HEK293 (cell line): Measurements from ENCODE around the gene H2BK1.

Source experiments
- CTCF ChIA-PET: fragments of 350-600 bp; formaldehyde crosslinking; extraction: SDS; loops from one replicate; lab custom pipeline; 2021; ENCODE audit warnings: antibody characterized with exemption; lab: Yijun Ruan, JAX
- POLR2A ChIA-PET: fragments of 300-600 bp; formaldehyde crosslinking; extraction: SDS; loops from one replicate; lab custom pipeline; 2020; ENCODE audit warnings: antibody characterized with exemption, inconsistent platforms; lab: Yijun Ruan, JAX
- H3K27ac ChIP-seq: fragments of 200-500 bp; sonication (Bioruptor generic); 2 replicates; pipeline ENCODE4 v1.5.1; 2014; ENCODE audit warnings: low read depth, low read length, control low read depth, inconsistent platforms; ENCODE audit errors: extremely low read depth
- H3K36me3 ChIP-seq, 2 experiments: fragments of 200-500 bp in 1 of 2; sonication (Bioruptor generic) in 1 of 2; 1 replicate in 1 of 2; 2 replicates in 1 of 2; pipeline ENCODE4 v1.5.1; 2014 to 2017; ENCODE audit warnings: inconsistent platforms in 2 of 2, low read length in 2 of 2; ENCODE audit not compliant: control insufficient read depth in 2 of 2, insufficient read depth in 1 of 2
- H3K4me1 ChIP-seq: fragments of 200-500 bp; sonication (Bioruptor generic); 2 replicates; pipeline ENCODE4 v1.5.1; 2014; ENCODE audit warnings: mild to moderate bottlenecking, low read length, inconsistent platforms; ENCODE audit not compliant: control insufficient read depth, insufficient read depth
- H3K4me3 ChIP-seq: 2 replicates; pipeline ENCODE4 v1.5.1; 2011; ENCODE audit warnings: low read depth, mild to moderate bottlenecking, control low read depth, low read length, moderate library complexity
- H3K9me3 ChIP-seq: fragments of 200-500 bp; sonication (Bioruptor generic); 2 replicates; pipeline ENCODE4 v1.5.1; 2014; ENCODE audit warnings: low read depth, low read length, inconsistent platforms; ENCODE audit not compliant: control insufficient read depth, insufficient read depth
- AEBP2 ChIP-seq: fragments of 450-650 bp; formaldehyde crosslinking; IDR thresholded peaks from 2 replicates; pipeline ENCODE4 v1.5.1; 2016; ENCODE audit warnings: missing biosample characterization, missing genetic modification characterization, borderline replicate concordance
- KLF16 ChIP-seq: fragments of 450-650 bp; formaldehyde crosslinking; IDR thresholded peaks from 2 replicates; pipeline ENCODE4 v1.5.1; 2017; ENCODE audit warnings: missing biosample characterization, missing genetic modification characterization
- SCRT1 ChIP-seq: fragments of 450-650 bp; formaldehyde crosslinking; IDR thresholded peaks from 2 replicates; pipeline ENCODE4 v1.5.1; 2016; ENCODE audit warnings: missing biosample characterization, missing genetic modification characterization, borderline replicate concordance
- SETDB1 ChIP-seq: IDR thresholded peaks from one replicate; pipeline ENCODE4 v1.6.1; 2017; ENCODE audit warnings: mild to moderate bottlenecking, low read length, moderate library complexity, mixed read lengths; ENCODE audit not compliant: insufficient read length
- ZBTB20 ChIP-seq: fragments of 450-650 bp; formaldehyde crosslinking; IDR thresholded peaks from 2 replicates; pipeline ENCODE4 v1.5.1; 2016; ENCODE audit warnings: missing biosample characterization, missing genetic modification characterization
- ZBTB6 ChIP-seq: fragments of 450-650 bp; formaldehyde crosslinking; IDR thresholded peaks from 2 replicates; pipeline ENCODE4 v1.5.1; 2017; ENCODE audit warnings: missing biosample characterization, missing genetic modification characterization
- ZNF112 ChIP-seq: fragments of 450-650 bp; formaldehyde crosslinking; IDR thresholded peaks from 2 replicates; pipeline ENCODE4 v1.5.0; 2017; ENCODE audit warnings: missing biosample characterization, missing genetic modification characterization
- ZNF121 ChIP-seq: fragments of 450-650 bp; formaldehyde crosslinking; IDR thresholded peaks from 2 replicates; pipeline ENCODE4 v1.5.1; 2016; ENCODE audit warnings: missing biosample characterization, missing genetic modification characterization
- ZNF138 ChIP-seq: fragments of 450-650 bp; formaldehyde crosslinking; IDR thresholded peaks from 2 replicates; pipeline ENCODE4 v1.5.1; 2016; ENCODE audit warnings: missing biosample characterization, missing genetic modification characterization, borderline replicate concordance
- ZNF2 ChIP-seq: fragments of 450-650 bp; formaldehyde crosslinking; IDR thresholded peaks from 2 replicates; pipeline ENCODE4 v1.5.1; 2016; ENCODE audit warnings: missing biosample characterization, missing genetic modification characterization
- ZNF223 ChIP-seq: fragments of 450-650 bp; formaldehyde crosslinking; IDR thresholded peaks from 2 replicates; pipeline ENCODE4 v1.5.1; 2016; ENCODE audit warnings: missing biosample characterization, missing genetic modification characterization
- ZNF23 ChIP-seq: fragments of 450-650 bp; formaldehyde crosslinking; IDR thresholded peaks from 2 replicates; pipeline ENCODE4 v1.5.1; 2016; ENCODE audit warnings: missing biosample characterization, missing genetic modification characterization, borderline replicate concordance
- ZNF248 ChIP-seq: fragments of 450-650 bp; formaldehyde crosslinking; IDR thresholded peaks from 2 replicates; pipeline ENCODE4 v1.5.1; 2017; ENCODE audit warnings: missing biosample characterization, missing genetic modification characterization
- ZNF292 ChIP-seq: fragments of 450-650 bp; formaldehyde crosslinking; IDR thresholded peaks from 2 replicates; pipeline ENCODE4 v1.5.1; 2016; ENCODE audit warnings: low read depth, missing biosample characterization, missing genetic modification characterization, borderline replicate concordance
- ZNF404 ChIP-seq: fragments of 450-650 bp; formaldehyde crosslinking; IDR thresholded peaks from 2 replicates; pipeline ENCODE4 v1.5.1; 2017; ENCODE audit warnings: missing biosample characterization, missing genetic modification characterization
- ZNF501 ChIP-seq: fragments of 450-650 bp; formaldehyde crosslinking; IDR thresholded peaks from 2 replicates; pipeline ENCODE4 v1.5.1; 2016; ENCODE audit warnings: missing biosample characterization, missing genetic modification characterization
- ZNF510 ChIP-seq: fragments of 450-650 bp; formaldehyde crosslinking; IDR thresholded peaks from 2 replicates; pipeline ENCODE4 v1.5.1; 2018; ENCODE audit warnings: mild to moderate bottlenecking, missing genetic modification characterization, missing biosample characterization; ENCODE audit not compliant: insufficient replicate concordance
- ZNF555 ChIP-seq: fragments of 450-650 bp; formaldehyde crosslinking; conservative IDR thresholded peaks from 2 replicates; pipeline ENCODE4 v1.5.1; 2017; ENCODE audit warnings: missing biosample characterization, mild to moderate bottlenecking, missing genetic modification characterization, inconsistent platforms
- ZNF596 ChIP-seq: fragments of 450-650 bp; IDR thresholded peaks from 2 replicates; pipeline ENCODE4 v1.5.0; 2018; ENCODE audit warnings: missing biosample characterization, mild to moderate bottlenecking, missing genetic modification characterization, moderate library complexity
- ZNF600 ChIP-seq: fragments of 450-650 bp; formaldehyde crosslinking; IDR thresholded peaks from 2 replicates; pipeline ENCODE4 v1.5.1; 2016; ENCODE audit warnings: missing biosample characterization, missing genetic modification characterization
- ZNF658 ChIP-seq: fragments of 450-650 bp; formaldehyde crosslinking; IDR thresholded peaks from 2 replicates; pipeline ENCODE4; 2016; ENCODE audit warnings: missing biosample characterization, missing genetic modification characterization
- ZNF747 ChIP-seq: fragments of 450-650 bp; formaldehyde crosslinking; IDR thresholded peaks from 2 replicates; pipeline ENCODE4 v1.5.1; 2016; ENCODE audit warnings: missing biosample characterization, missing genetic modification characterization
- ZNF768 ChIP-seq: fragments of 450-650 bp; formaldehyde crosslinking; IDR thresholded peaks from 2 replicates; pipeline ENCODE4 v1.5.1; 2018; ENCODE audit warnings: missing biosample characterization, mild to moderate bottlenecking, missing genetic modification characterization
- ZSCAN30 ChIP-seq: fragments of 450-650 bp; IDR thresholded peaks from 2 replicates; pipeline ENCODE4 v1.5.1; 2018; ENCODE audit warnings: missing biosample characterization, mild to moderate bottlenecking, missing genetic modification characterization, moderate library complexity
- TF ChIP-seq, protein P1 (sequence below): fragments of 450-650 bp; formaldehyde crosslinking; IDR thresholded peaks from 2 replicates; pipeline ENCODE4; 2016; ENCODE audit warnings: missing biosample characterization, missing genetic modification characterization
- TF ChIP-seq, protein P2 (sequence below): fragments of 450-650 bp; formaldehyde crosslinking; IDR thresholded peaks from 2 replicates; pipeline ENCODE4 v1.5.1; 2016; ENCODE audit warnings: missing biosample characterization, missing genetic modification characterization
- TF ChIP-seq, protein P3 (sequence below): fragments of 450-650 bp; formaldehyde crosslinking; IDR thresholded peaks from 2 replicates; pipeline ENCODE4 v1.5.1; 2016; ENCODE audit warnings: missing biosample characterization, missing genetic modification characterization

The H2BK1 gene

GRCh38 chr7:151179287-151179860 lies 30.9 kb downstream of the H2BK1 start:
- no peaks in the 10 kb centered on the region for H3K9me3 ChIP-seq
- H3K27ac ChIP-seq: no peak overlapping the region
- no peaks in the 10 kb centered on the region for H3K4me1 ChIP-seq
- no peak for TF ChIP-seq ZNF292 (tag by site-specific recombination)
- no peak for TF ChIP-seq ZNF747 (tag by site-specific recombination)
- TF ChIP-seq ZBTB20: no peak
- TF ChIP-seq ZNF2: no peak
- TF ChIP-seq ZNF121: no peak
- no peak for TF ChIP-seq ZNF555 (tag by site-specific recombination)
- no peak for TF ChIP-seq ZNF112 (tag by site-specific recombination)
- no peak for TF ChIP-seq KLF16 (tag by site-specific recombination)
- no peak for TF ChIP-seq ZNF596 (tag by site-specific recombination)
- no peak for TF ChIP-seq ZNF658 (tag by site-specific recombination)
- no peak for TF ChIP-seq ZNF404 (tag by site-specific recombination)
- TF ChIP-seq ZNF248 (tag by site-specific recombination): no peak
- TF ChIP-seq SCRT1 (tag by site-specific recombination): no peak
- TF ChIP-seq, protein P1, sequence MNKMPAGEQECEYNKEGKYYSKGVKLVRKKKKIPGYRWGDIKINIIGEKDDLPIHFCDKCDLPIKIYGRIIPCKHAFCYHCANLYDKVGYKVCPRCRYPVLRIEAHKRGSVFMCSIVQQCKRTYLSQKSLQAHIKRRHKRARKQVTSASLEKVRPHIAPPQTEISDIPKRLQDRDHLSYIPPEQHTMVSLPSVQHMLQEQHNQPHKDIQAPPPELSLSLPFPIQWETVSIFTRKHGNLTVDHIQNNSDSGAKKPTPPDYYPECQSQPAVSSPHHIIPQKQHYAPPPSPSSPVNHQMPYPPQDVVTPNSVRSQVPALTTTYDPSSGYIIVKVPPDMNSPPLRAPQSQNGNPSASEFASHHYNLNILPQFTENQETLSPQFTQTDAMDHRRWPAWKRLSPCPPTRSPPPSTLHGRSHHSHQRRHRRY (tag by site-specific recombination): no peak
- no peak for TF ChIP-seq AEBP2 (tag by site-specific recombination)
- TF ChIP-seq, all 188 proteins: peak for 0
- Histone ChIP-seq H3K4me3 (no peak overlapping the region), H3K36me3 (no peaks in the 10 kb centered on the region)
- POLR2A ChIA-PET: no interaction called here
- CTCF ChIA-PET: interaction anchor here (0.8 to 1.7 kb wide), 5 partner anchors 9 to 64 kb away, joined by 3 to 7 read pairs (median 4); no protein-coding TSS in a partner anchor

- ChIA-PET CTCF (interaction anchor here (0.5 to 1.7 kb wide), 7 partner anchors 8 to 876 kb away, joined by 3 to 7 read pairs (median 4); no protein-coding TSS in a partner anchor), POLR2A (no interaction called here)
- no peaks in the 10 kb centered on the region for H3K4me1 ChIP-seq
- no peaks in the 10 kb centered on the region for H3K36me3 ChIP-seq
- no peaks in the 10 kb centered on the region for H3K9me3 ChIP-seq
- H3K4me3 ChIP-seq: no peak overlapping the region
- no peak overlapping the region for H3K27ac ChIP-seq
- no peak for TF ChIP-seq ZNF596 (tag by site-specific recombination)
- TF ChIP-seq, protein P2, sequence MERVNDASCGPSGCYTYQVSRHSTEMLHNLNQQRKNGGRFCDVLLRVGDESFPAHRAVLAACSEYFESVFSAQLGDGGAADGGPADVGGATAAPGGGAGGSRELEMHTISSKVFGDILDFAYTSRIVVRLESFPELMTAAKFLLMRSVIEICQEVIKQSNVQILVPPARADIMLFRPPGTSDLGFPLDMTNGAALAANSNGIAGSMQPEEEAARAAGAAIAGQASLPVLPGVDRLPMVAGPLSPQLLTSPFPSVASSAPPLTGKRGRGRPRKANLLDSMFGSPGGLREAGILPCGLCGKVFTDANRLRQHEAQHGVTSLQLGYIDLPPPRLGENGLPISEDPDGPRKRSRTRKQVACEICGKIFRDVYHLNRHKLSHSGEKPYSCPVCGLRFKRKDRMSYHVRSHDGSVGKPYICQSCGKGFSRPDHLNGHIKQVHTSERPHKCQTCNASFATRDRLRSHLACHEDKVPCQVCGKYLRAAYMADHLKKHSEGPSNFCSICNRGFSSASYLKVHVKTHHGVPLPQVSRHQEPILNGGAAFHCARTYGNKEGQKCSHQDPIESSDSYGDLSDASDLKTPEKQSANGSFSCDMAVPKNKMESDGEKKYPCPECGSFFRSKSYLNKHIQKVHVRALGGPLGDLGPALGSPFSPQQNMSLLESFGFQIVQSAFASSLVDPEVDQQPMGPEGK (tag by site-specific recombination): no peak
- TF ChIP-seq SETDB1: no peak
- TF ChIP-seq ZNF501 (tag by site-specific recombination): no peak
- TF ChIP-seq ZBTB6 (tag by site-specific recombination): no peak
- TF ChIP-seq ZNF600 (tag by site-specific recombination): no peak
- no peak for TF ChIP-seq ZNF23 (tag by site-specific recombination)
- TF ChIP-seq ZNF510 (tag by site-specific recombination): no peak
- TF ChIP-seq ZNF138 (tag by site-specific recombination): no peak
- TF ChIP-seq, protein P3, sequence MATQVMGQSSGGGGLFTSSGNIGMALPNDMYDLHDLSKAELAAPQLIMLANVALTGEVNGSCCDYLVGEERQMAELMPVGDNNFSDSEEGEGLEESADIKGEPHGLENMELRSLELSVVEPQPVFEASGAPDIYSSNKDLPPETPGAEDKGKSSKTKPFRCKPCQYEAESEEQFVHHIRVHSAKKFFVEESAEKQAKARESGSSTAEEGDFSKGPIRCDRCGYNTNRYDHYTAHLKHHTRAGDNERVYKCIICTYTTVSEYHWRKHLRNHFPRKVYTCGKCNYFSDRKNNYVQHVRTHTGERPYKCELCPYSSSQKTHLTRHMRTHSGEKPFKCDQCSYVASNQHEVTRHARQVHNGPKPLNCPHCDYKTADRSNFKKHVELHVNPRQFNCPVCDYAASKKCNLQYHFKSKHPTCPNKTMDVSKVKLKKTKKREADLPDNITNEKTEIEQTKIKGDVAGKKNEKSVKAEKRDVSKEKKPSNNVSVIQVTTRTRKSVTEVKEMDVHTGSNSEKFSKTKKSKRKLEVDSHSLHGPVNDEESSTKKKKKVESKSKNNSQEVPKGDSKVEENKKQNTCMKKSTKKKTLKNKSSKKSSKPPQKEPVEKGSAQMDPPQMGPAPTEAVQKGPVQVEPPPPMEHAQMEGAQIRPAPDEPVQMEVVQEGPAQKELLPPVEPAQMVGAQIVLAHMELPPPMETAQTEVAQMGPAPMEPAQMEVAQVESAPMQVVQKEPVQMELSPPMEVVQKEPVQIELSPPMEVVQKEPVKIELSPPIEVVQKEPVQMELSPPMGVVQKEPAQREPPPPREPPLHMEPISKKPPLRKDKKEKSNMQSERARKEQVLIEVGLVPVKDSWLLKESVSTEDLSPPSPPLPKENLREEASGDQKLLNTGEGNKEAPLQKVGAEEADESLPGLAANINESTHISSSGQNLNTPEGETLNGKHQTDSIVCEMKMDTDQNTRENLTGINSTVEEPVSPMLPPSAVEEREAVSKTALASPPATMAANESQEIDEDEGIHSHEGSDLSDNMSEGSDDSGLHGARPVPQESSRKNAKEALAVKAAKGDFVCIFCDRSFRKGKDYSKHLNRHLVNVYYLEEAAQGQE: no peak
- no peak for TF ChIP-seq ZNF223 (tag by site-specific recombination)
- TF ChIP-seq ZNF768 (tag by site-specific recombination): no peak
- TF ChIP-seq ZSCAN30 (tag by site-specific recombination): no peak
Measured at GRCh38 chr7:151178831-151179230, 31.5 kb downstream of the H2BK1 start.
